Activated T-helper 1 cell treated with anti-CD3 and anti-CD28 coated beads, Interleukin-12 subunit alpha, Interleukin-12 subunit beta, Interleukin-2, Interleukin-4 antibody, amounts not matched to agents 30 ng/mL and 10 ng/mL and 1 ng/mL, durations not matched to agents 14 hours and 24 hours and 36 hours (primary cell): Measurements from ENCODE around the gene PKDREJ. TPM values are rescaled to one million over a fixed set of nuclear protein-coding genes. Genes with fewer than 3 reads are reported as not detected.
A peak's percentile ranks its signal among the peaks of the same experiment; 100 is the strongest.
"Not testable (repeated sequence)": the region's sequence is repeated elsewhere in the genome, so short reads cannot be mapped to it uniquely, and the experiment has no call there.

Source experiments
- DNase-seq: peaks from one replicate; pipeline ENCODE4 v3.0.0; 2021; ENCODE audit warnings: low spot score
- H3K27ac Mint-ChIP-seq: one replicate; pipeline ENCODE4 v1.8.0; 2021; ENCODE audit warnings: mild to moderate bottlenecking, mixed read lengths
- H3K27me3 Mint-ChIP-seq: one replicate; pipeline ENCODE4 v1.8.0; 2022; ENCODE audit warnings: mild to moderate bottlenecking, moderate library complexity, mixed read lengths; ENCODE audit not compliant: insufficient read depth
- H3K36me3 Mint-ChIP-seq: one replicate; pipeline ENCODE4 v1.8.0; 2021; ENCODE audit warnings: low read depth, mixed read lengths
- H3K4me1 Mint-ChIP-seq: one replicate; pipeline ENCODE4 v1.8.0; 2021; ENCODE audit warnings: low read depth, mixed read lengths
- H3K4me3 Mint-ChIP-seq: one replicate; pipeline ENCODE4 v1.8.0; 2021; ENCODE audit warnings: mild to moderate bottlenecking, moderate library complexity, mixed read lengths
- H3K9me3 Mint-ChIP-seq: one replicate; pipeline ENCODE4 v1.8.0; 2021; ENCODE audit warnings: mixed read lengths
- intact Hi-C: fragments of 100-400 bp; cut with micrococcal nuclease; formaldehyde crosslinking; loops from one replicate; pipeline ENCODE4 v1.15.1; 2024
- total RNA-seq: library from RNA; stranded (reverse); gene quantifications from 2 replicates; pipeline ENCODE4 v1.2.3, GENCODE V29; 2022

PKDREJ gene
- total RNA-seq, 1 donor from 2014 or later: 0.03 TPM

DNA sequence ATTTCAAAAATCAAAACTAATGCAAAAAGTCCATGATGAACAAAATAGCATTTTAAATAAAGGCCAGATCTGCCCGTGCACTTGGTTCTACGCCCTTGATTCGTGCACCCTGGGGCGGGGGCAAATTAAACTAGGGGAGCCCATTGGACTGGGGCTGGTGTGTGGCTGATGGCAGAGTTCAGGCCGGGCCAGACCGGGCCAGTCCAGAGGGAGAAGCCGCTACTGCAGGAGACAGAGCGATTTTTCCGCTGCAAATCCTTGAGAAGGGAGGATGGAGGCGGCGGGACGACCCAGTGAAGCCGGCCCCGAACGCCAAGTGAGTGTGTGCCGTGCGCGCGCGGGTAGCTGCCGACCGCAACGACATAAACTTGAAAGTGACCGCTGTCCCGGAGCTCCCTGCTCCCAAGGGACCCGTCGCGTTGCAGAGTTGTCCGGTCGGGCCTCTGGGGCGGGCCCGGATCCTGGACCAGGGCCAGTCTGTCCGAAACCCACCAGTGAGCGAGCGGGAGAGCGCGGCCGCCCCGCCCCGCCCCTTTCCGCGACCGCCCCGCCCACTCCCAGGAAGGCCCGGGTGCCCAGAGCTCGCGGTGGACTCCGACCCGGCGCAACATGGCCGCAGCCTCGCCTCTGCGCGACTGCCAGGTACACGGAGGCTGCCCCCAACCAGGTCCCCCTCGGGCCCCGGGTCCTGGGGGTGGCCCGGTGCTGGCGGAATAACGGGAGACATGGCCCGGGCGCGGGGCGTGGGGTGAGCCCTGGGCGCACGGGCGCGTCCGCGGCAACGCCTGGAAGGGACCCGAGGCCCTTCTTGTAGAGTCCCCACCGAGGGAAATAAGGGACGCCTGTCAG, 4.5 kb upstream of the PKDREJ start, which contains the start of gene TTC38:
Gene TTC38, plus strand, starts transcription at position 578 of the 849 bp plus-strand sequence. Its CDS starts 32 bp downstream, at position 610.
- Mint-ChIP-seq H3K4me3 (peak within 1 kb of the TSS; percentile 93), H3K4me1 (peaks cover 18% of the 10 kb centered on the region), H3K27ac (peak within 1 kb of the TSS; percentile 73), H3K9me3 (peaks cover 3% of the 10 kb centered on the region), H3K27me3 (peaks cover 24% of the 10 kb centered on the region), H3K36me3 (peaks cover 5% of the 10 kb centered on the region)
- peak; percentile 40 for DNase-seq
- intact Hi-C loops: loop anchor here (1.0 to 5.0 kb wide), 3 partner anchors 17 to 115 kb away; partner anchors contain the start of genes CDPF1, GTSE1 and PPARA

DNA sequence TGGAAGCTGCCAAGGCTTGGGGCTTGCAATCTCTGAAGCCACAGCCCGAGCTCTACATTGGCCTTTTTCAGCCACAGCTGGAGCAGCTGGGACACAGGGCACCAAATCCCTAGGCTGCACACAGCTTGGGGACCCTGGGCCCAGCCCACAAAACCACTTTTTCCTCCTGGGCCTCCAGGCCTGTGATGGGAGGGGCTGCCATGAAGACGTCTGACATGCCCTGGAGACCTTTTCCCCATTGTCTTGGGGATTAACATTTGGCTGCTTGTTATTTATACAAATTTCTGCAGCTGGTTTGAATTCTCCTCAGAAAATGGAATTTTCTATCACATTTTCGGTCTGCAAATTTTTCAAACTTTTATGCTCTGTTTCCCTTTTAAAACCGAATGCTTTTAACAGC, 2.5 kb upstream of the PKDREJ start:
- not testable (repeated sequence) for H3K36me3 Mint-ChIP-seq, DNase-seq, H3K9me3 Mint-ChIP-seq, H3K27ac Mint-ChIP-seq
- Mint-ChIP-seq H3K4me1 (peaks cover 18% of the 10 kb centered on the region), H3K4me3 (peak overlapping the region; percentile 31), H3K27me3 (peaks cover 42% of the 10 kb centered on the region)
- intact Hi-C loops: loop anchor here (5.0 kb wide), 1 partner anchor 113 kb away; the partner anchor contains the start of gene PPARA

DNA sequence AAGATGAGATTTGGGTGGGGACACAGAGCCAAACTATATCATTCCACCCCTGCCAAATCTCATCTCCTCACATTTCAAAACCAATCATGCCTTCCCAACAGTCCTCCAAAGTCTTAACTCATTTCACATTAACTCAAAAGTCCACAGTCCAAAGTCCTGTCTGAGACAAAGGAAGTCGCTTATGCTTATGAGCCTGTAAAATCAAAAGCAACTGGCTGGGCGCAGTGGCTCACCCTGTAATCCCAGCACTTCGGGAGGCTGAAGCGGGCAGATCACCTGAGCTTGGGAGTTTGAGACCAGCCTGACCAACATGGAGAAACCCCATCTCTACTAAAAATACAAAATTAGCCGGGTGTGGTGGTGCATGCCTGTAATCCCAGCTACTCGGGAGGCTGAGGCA, 1.4 kb upstream of the PKDREJ start:
- DNase-seq, intact Hi-C loops: not testable (repeated sequence)

DNA sequence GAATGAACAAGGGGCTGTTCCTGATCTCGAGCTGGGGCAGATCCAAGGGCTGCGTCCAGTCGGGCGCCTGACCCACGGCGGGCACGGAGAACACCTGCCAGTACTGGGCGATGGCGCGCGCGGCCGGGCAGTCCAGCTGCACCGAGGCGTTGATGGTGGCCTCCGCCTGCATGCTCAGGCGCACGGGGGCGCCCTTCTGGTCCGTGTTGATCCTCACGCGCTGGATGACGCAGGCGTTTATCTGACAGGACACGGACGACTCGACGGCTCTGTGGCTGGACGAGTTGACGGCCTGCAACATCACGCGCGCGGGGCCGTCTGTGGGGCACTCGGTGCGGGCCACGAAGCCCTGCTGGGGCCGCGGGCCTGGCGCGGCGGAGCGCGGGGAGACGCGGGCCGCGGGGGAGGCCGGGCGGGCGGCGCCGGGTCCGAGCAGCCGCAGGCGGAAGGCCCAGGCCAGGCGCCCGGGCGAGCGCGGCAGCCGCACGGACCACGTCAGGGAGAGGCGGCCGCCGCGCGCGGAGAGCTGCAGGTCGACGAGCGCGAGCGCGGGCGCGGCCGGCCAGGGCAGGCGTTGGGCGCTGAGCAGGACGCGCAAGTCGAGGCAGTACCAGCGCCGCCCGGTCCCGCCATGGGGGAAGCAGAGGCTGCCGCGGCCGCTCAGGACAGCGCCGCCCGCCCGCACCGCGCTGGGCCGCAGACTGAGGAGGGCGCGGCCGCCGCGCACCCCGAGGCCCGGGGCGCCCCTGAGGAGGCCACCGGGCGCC, 511 bp downstream of the PKDREJ start:
- intact Hi-C loops: no loop called here
- peaks cover 3% of the 10 kb centered on the region for H3K9me3 Mint-ChIP-seq
- H3K27ac Mint-ChIP-seq: no peak overlapping the region
- H3K4me3 Mint-ChIP-seq: peak overlapping the region; percentile 7
- H3K4me1 Mint-ChIP-seq: peaks cover 7% of the 10 kb centered on the region
- peaks cover 3% of the 10 kb centered on the region for H3K36me3 Mint-ChIP-seq
- no peak for DNase-seq
- H3K27me3 Mint-ChIP-seq: peaks cover 67% of the 10 kb centered on the region

More for the DNA sequence above, 1.4 kb upstream of the PKDREJ start:
- H3K27me3 Mint-ChIP-seq: peaks cover 49% of the 10 kb centered on the region
- H3K27ac Mint-ChIP-seq, H3K9me3 Mint-ChIP-seq, H3K4me3 Mint-ChIP-seq, H3K36me3 Mint-ChIP-seq: not testable (repeated sequence)
- peaks cover 13% of the 10 kb centered on the region for H3K4me1 Mint-ChIP-seq

DNA sequence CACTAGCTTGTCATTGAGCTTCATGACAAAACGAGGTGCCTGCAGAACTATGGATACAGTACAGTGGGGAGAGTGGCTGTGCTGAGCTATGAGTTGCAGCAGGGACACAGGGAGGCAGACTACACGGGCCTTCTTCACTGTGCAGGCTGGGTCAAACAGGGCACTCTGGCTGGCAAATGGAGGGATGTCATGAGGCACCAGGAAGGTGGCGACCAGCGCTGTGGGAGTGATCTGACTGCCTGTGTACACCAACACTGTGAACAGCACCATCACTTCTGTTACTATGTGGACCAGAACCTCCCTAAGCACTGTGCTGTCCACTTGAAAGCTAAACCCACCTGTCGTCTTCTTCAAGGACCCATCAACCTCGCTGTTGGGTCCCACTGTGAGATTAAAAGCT, 3.1 kb downstream of the PKDREJ start:
- intact Hi-C loops: no loop called here
- H3K27ac Mint-ChIP-seq: no peak overlapping the region
- no peak for DNase-seq
- no peak overlapping the region for H3K4me3 Mint-ChIP-seq
- peaks cover 1% of the 10 kb centered on the region for H3K4me1 Mint-ChIP-seq
- H3K36me3 Mint-ChIP-seq: peaks cover 3% of the 10 kb centered on the region
- H3K9me3 Mint-ChIP-seq: peaks cover 3% of the 10 kb centered on the region
- peaks cover 64% of the 10 kb centered on the region for H3K27me3 Mint-ChIP-seq

DNA sequence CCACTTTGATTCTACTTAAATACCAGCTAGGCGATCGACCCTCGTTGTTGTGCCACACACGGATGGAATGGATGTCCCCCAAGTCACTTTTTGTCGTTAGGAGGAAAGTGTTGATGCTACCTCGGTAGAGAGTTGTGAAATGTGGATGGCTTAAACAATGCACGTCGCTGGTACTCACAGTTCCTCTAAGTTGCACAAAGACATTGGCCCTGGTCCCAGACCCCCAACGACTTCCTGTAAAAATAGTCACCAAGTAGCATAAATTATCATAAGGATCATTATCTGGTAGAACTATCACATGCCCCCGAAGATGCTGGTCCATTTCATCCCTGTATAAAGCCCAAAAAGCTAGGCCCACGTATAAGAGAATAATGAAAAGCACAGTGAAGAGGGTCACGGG, 3.8 kb downstream of the PKDREJ start:
- peaks cover 8% of the 10 kb centered on the region for H3K4me1 Mint-ChIP-seq
- H3K9me3 Mint-ChIP-seq: peaks cover under 1% of the 10 kb centered on the region
- H3K27ac Mint-ChIP-seq: no peak overlapping the region
- H3K27me3 Mint-ChIP-seq: peaks cover 59% of the 10 kb centered on the region
- H3K36me3 Mint-ChIP-seq: peaks cover 3% of the 10 kb centered on the region
- H3K4me3 Mint-ChIP-seq: no peak overlapping the region
- intact Hi-C loops: loop anchor here (10.0 kb wide), 1 partner anchor 225 kb away; no protein-coding TSS in a partner anchor
- no peak for DNase-seq

DNA sequence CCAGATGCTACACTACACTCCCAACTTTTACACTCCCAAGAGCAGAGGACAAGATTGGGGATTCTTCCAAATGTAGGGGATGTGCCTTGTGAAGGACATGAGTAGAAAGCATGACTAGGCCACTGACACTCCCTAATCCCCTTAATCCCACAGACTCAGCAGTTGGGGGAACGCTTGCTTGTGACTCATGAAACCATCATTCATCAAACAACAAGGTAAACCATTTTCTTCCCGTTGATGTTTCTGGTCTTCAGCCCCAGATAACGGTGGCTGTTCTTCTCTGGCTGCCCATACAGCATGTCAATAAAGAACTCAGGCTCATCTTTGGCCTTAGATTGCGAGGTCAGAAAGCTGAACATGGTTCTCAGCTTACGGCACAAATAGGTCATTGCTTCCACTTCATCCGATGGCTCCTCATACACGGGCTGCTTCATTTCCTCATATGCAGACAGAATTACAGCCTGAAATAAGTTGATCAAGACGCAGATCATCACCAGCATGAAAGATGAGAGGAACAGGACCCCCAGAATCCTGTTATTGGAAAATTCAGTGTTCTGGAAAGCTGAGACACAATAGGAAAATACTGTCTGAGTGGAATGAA, 6.7 kb downstream of the PKDREJ start:
- peaks cover 20% of the 10 kb centered on the region for H3K4me1 Mint-ChIP-seq
- intact Hi-C loops: loop anchor here (10.0 kb wide), 1 partner anchor 222 kb away; no protein-coding TSS in a partner anchor
- no peak overlapping the region for H3K27ac Mint-ChIP-seq
- no peak overlapping the region for H3K4me3 Mint-ChIP-seq
- DNase-seq: no peak
- H3K36me3 Mint-ChIP-seq: peaks cover 6% of the 10 kb centered on the region
- no peaks in the 10 kb centered on the region for H3K9me3 Mint-ChIP-seq
- H3K27me3 Mint-ChIP-seq: peaks cover 41% of the 10 kb centered on the region

DNA sequence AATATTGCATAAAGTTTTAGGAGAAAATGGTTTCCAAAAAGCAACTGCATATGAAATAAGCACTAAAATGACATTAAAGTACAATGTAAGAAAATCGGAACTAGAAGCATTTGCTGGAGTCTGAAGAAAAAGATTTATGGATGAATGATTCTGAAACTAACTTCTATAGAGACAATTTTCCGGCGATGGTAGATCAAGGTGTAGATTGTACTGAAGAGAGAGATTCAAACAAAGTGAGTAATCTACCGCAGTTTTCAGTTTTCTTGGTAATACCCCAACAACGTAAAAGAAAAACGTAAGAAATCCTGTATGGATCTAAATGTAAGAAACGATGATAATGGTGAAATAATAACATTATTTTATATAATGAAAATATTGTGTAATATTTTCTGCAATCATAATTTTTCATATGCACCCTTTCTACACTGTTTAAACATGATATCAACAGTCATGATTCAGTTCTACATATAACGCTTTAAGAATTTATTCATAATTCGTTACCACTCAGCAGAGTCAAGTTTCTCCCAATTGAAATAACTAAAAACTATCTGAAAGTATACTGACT, 11.2 kb downstream of the PKDREJ start:
- no peak for DNase-seq
- peak overlapping the region; percentile 87 for H3K4me3 Mint-ChIP-seq
- intact Hi-C loops: loop anchor here (5.0 to 10.0 kb wide), 2 partner anchors 217 to 580 kb away; partner anchors contain the start of gene ATXN10
- H3K36me3 Mint-ChIP-seq: peaks cover 3% of the 10 kb centered on the region
- peaks cover 6% of the 10 kb centered on the region for H3K27me3 Mint-ChIP-seq
- peak overlapping the region; percentile 74 for H3K27ac Mint-ChIP-seq
- H3K4me1 Mint-ChIP-seq: peaks cover 31% of the 10 kb centered on the region
- no peaks in the 10 kb centered on the region for H3K9me3 Mint-ChIP-seq

DNA sequence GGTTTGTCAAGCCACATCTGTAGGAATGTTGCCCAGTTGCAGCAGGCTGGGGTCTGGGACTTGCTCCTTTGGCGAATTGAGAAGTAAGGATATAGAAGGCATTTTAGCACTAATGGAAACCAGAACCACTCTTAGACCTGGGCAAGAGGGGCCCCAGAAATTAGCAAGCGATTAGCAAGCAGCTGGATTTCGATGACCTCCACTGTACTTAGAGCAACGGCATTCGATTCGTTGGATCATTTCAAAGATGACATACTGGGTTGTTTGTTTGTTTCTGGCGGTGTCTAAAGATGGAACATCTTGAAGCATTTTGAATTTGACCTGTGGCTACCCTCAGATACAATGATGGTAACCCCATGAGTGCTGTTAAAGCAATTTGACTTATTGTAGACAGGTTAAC, 11.9 kb downstream of the PKDREJ start:
- DNase-seq: no peak

DNA sequence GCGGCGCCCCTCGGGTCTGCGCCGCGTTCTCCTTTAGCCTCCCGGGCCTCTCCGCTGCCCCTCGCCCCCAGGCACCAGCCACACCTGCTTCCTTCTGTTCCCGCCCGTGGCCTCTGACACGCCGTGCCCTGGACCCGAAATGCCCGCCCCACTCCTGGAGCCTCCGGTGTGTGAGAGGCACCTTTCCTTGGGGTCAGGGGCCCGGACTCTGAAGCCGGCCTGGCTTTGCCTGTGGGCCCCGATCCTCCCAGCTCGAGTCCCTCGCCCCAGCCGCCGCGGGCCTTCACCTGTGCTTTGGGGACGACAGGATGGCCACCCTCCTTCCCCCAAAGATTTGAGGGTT, 12.4 kb downstream of the PKDREJ start:
- peaks cover 2% of the 10 kb centered on the region for H3K27me3 Mint-ChIP-seq
- intact Hi-C loops: loop anchor here (1.0 to 10.0 kb wide), 8 partner anchors 11 to 578 kb away; partner anchors contain the start of genes ATXN10, GTSE1 and TRMU

More for the DNA sequence above, 11.9 kb downstream of the PKDREJ start:
- Mint-ChIP-seq H3K36me3 (peaks cover 3% of the 10 kb centered on the region), H3K4me3 (peak overlapping the region; percentile 87), H3K27me3 (peaks cover 2% of the 10 kb centered on the region), H3K27ac (peak overlapping the region; percentile 74), H3K4me1 (peaks cover 31% of the 10 kb centered on the region), H3K9me3 (no peaks in the 10 kb centered on the region)
- intact Hi-C loops: loop anchor here (5.0 to 10.0 kb wide), 2 partner anchors 216 to 579 kb away; partner anchors contain the start of gene ATXN10

DNA sequence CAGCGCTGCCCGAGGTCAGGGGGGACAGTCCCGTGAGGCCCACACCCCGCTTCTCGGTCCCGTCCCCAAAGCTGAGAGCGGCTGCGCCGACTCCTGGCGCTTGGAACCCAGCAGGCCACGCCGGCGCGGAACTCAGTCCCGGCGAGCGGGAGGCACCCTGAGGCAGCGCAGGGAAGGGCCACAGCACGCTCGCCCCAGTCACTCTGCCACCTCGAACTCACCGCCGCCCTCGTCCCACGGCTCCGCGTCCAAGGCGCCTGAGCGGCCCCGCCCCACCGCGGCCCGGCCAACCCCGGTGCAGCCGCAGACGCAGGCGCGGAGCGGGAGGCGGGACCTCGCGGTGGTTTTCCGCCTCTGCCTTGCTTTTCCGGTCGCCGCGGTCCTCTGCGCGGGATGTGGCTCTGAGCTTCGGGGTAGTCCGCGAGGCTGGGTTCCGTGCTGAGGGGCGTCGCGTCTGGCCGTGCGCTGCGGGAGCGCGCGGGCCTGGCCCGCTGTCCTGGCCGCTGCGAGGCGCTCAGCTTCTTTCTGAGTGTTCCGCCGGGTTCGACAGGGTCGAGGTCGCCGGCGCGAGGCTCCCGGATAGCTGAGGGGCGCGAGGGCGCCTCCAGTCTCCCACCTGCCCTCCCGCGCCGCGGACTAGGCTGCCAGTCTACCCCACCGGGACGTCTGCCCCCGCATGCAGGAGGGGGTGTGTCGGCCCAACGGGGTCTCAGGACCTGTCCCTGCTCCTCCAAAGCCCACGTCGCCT, 12.9 kb downstream of the PKDREJ start, which contains the start of gene CDPF1:
Gene CDPF1, minus strand, starts transcription at position 259 of the 748 bp plus-strand sequence. CDS start 2,009 bp downstream, outside the sequence.
- peaks cover 31% of the 10 kb centered on the region for H3K4me1 Mint-ChIP-seq
- H3K9me3 Mint-ChIP-seq: no peaks in the 10 kb centered on the region
- H3K36me3 Mint-ChIP-seq: peaks cover 6% of the 10 kb centered on the region
- peak within 1 kb of the TSS; percentile 74 for H3K27ac Mint-ChIP-seq
- H3K27me3 Mint-ChIP-seq: peaks cover 2% of the 10 kb centered on the region
- H3K4me3 Mint-ChIP-seq: peak within 1 kb of the TSS; percentile 87
- intact Hi-C loops: loop anchor here (1.0 to 10.0 kb wide), 8 partner anchors 11 to 578 kb away; partner anchors contain the start of genes ATXN10, GTSE1 and TRMU
- DNase-seq: peak; percentile 93

More for the DNA sequence above, 12.4 kb downstream of the PKDREJ start:
- Mint-ChIP-seq H3K36me3 (peaks cover 3% of the 10 kb centered on the region), H3K9me3 (no peaks in the 10 kb centered on the region), H3K4me3 (peak overlapping the region; percentile 87), H3K4me1 (peaks cover 31% of the 10 kb centered on the region), H3K27ac (peak overlapping the region; percentile 74)
- DNase-seq: no peak
